Skeletal muscle tissue (tissue), 4 donors: Measurements from ENCODE around the gene ZNF77. TPM values are rescaled to one million over a fixed set of nuclear protein-coding genes. Genes with fewer than 3 reads are reported as not detected.
"Not testable (repeated sequence)": the region's sequence is repeated elsewhere in the genome, so short reads cannot be mapped to it uniquely, and the experiment has no call there.

Experiments used
- H3K27ac ChIP-seq: one replicate; pipeline ENCODE4 v1.7.0; 2013; ENCODE audit warnings: mild to moderate bottlenecking, low read depth, low read length, inconsistent platforms
- H3K27me3 ChIP-seq, 3 donors: one replicate each; pipeline ENCODE4 v1.7.0; 2013; ENCODE audit warnings: low read length in 3 of 3; ENCODE audit not compliant: control insufficient read depth in 3 of 3, insufficient read depth in 3 of 3
- H3K36me3 ChIP-seq, 3 donors: one replicate each; pipeline ENCODE4 v1.7.0; 2013; ENCODE audit warnings: low read length in 3 of 3; ENCODE audit not compliant: control insufficient read depth in 3 of 3, insufficient read depth in 3 of 3
- H3K4me1 ChIP-seq, 3 donors: one replicate each; pipeline ENCODE4 v1.7.0; 2013; ENCODE audit warnings: low read length in 3 of 3, mild to moderate bottlenecking in 3 of 3; ENCODE audit not compliant: control insufficient read depth in 3 of 3, insufficient read depth in 3 of 3
- H3K4me3 ChIP-seq, 3 donors: one replicate each; pipeline ENCODE4 v1.7.0; 2013; ENCODE audit warnings: low read length in 3 of 3
- H3K9ac ChIP-seq, 3 donors: one replicate each; pipeline ENCODE4 v1.7.0; 2013; ENCODE audit warnings: low read length in 3 of 3, mild to moderate bottlenecking in 3 of 3, moderate library complexity in 2 of 3, low read depth in 1 of 3
- H3K9me3 ChIP-seq, 3 donors: one replicate each; pipeline ENCODE4 v1.7.0; 2013; ENCODE audit warnings: low read length in 3 of 3; ENCODE audit not compliant: control insufficient read depth in 3 of 3
- total RNA-seq: library from RNA; depleted of rRNA; stranded (reverse); fragments of >200 nt; gene quantifications from one replicate; pipeline ENCODE4 v1.2.3, GENCODE V29; 2014
- donor health status: Osteomylitis.

ZNF77 gene
- total RNA-seq, 1 donor from 2014 or later = 8.4 TPM

DNA sequence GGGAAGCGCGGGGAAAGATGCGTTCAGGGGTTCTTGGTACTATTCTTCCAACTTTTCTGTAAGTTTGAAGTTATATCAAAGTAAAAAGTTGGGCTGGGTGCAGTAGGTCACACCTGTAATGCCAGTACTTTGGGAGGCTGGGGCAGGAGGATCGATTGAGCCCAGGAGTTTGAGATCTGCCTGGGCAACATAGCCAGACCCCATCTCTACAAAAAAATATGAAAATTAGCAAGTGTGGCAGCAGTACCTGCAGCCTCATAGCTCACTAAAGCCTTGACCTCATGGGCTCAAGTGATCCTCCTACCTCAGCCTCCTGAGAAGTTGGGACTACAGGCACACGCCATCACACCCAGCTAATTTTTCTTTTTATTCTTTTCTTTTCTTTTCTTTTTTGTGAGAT, 12.4 kb upstream of the ZNF77 start:
- no peak overlapping the region for H3K4me3 ChIP-seq
- H3K9ac ChIP-seq = no peak overlapping the region
- H3K27ac ChIP-seq = no peak overlapping the region
- peaks cover 0 to under 1% (median 0%) of the 10 kb centered on the region in 3 donors for H3K4me1 ChIP-seq
- H3K27me3 ChIP-seq = no peaks in the 10 kb centered on the region
- no peaks in the 10 kb centered on the region for H3K36me3 ChIP-seq
- no peaks in the 10 kb centered on the region for H3K9me3 ChIP-seq

DNA sequence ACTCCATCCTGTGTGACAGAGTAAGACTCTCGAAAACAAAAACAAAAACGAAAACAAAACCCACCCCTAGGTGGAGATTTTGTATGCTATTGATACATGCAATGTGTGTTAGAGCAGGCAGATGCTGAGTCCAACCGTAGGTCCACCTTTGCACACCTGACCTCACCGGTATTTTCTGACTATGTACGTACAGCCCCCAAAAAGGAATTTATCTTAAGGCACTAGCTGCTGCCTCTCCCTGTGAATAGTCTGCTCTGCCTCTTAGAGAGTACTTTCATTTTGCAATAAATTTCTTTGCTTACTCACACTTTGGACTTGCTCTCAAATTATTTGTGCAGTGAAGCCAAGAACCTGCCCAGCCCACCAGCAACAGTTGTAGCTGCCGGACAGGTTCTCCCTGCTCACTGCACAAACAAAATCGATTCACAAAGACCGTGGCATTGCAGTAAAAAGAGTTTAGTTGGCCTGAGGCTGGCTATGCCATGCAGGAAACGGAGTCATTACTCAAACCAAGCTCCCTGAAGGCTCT, 8.2 kb upstream of the ZNF77 start:
- Histone ChIP-seq H3K9me3 (no peaks in the 10 kb centered on the region), H3K9ac (peak overlapping the region in 1 of 3 donors; percentile 38), H3K27me3 (no peaks in the 10 kb centered on the region), H3K4me1 (peaks cover 10 to 16% (median 11%) of the 10 kb centered on the region in 3 donors), H3K4me3 (no peak overlapping the region), H3K27ac (no peak overlapping the region), H3K36me3 (no peaks in the 10 kb centered on the region)

DNA sequence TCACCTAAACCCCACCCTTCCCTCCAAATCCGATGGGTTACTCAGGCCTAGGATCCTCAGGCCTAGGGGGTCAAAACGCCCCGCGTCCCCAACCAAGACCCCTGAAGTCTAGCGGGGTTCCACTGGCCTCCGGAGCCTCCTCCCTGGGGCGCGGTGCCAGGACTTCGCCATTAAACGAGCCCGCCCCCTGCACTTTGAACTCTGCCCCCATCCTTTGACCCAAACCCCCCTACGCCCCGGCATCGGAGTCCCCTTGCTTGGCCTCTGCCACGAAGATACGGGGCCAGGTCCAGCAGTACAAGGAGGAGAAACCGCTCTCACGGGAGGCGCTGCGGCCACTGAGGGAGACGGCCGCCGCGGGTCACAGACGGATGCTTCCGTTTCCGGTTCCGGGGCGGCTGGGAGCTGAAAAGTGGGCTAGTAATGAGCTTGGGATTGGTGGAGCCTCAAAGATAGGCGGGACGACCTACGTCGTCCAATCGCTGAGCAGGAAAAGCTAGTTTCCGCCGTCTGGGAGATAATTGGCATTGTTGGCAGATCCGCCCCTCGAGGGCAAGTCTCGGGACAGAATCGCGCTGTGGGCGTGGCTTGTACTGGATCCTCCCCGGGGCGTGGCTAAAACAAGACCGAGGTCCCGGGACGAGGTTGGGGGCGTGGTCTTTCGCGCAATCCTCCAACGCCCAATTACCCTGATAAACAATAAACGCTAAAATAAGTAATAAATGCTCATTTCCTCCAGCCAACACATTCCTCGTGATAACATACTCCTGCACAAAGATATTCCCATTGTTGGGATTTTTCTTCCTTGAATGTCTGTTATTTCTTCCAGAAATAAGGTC, 5.7 kb upstream of the ZNF77 start:
- Histone ChIP-seq H3K4me1 (peaks cover 11 to 17% (median 12%) of the 10 kb centered on the region in 3 donors), H3K4me3 (peak overlapping the region; percentile 92 to 98 (median 94)), H3K36me3 (no peaks in the 10 kb centered on the region), H3K9me3 (no peaks in the 10 kb centered on the region), H3K27ac (peak overlapping the region; percentile 98), H3K9ac (peak overlapping the region; percentile 95 to 99 (median 97)), H3K27me3 (no peaks in the 10 kb centered on the region)

DNA sequence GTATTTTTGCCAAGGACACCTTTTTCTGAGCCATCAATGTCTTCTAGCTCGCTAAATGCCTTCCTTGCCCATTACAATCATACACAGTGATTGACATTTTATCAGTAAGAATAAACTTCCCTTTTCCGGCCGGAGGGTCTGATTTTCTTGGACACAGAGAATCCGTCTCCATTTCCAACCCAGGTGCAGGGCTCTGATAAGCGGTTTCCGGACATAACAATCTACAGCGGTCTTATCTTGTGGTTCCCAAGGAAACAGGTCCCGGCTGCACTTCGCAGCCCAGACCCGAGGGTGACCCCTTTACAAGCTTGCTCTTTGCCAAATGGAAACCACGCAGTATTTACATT, 5.1 kb upstream of the ZNF77 start:
- H3K4me3 ChIP-seq = peak overlapping the region; percentile 92 to 98 (median 94)

DNA sequence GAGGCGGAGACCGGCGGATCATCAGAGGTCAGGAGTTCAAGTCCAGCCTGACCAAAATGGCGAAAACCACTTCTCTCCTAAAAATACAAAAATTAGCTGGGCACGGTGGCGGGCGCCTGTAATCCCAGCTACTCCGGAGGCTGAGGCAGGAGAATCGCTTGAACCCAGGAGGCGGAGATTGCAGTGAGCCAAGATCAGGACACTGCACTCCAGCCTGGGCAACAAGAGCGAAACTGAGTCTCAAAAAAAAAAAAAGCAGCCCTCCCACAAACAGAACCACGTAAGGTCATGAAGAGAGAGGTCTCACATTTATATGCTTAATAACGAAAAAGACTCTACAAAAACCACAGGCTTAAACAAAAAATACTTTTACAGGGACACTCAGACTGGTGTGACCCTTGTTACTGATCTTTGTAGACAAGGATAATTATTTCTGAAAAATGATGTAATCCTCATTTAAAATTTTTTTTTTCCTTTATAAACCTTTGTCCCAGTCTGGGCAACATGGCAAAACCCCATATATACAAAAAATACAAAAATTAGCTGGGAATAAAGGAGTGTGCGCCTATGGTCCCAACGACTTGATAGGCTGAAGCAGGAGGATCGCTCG, 909 bp upstream of the ZNF77 start:
- H3K9ac ChIP-seq = peak overlapping the region; percentile 76 to 91 (median 84)
- peaks cover 18 to 29% (median 22%) of the 10 kb centered on the region in 3 donors for H3K4me1 ChIP-seq
- no peaks in the 10 kb centered on the region for H3K9me3 ChIP-seq
- H3K27ac ChIP-seq = peak overlapping the region; percentile 84
- H3K36me3 ChIP-seq = no peaks in the 10 kb centered on the region
- no peaks in the 10 kb centered on the region for H3K27me3 ChIP-seq
- peak overlapping the region; percentile 81 to 94 (median 83) for H3K4me3 ChIP-seq

More for the DNA sequence above, 5.1 kb upstream of the ZNF77 start:
- Histone ChIP-seq H3K9ac (peak overlapping the region; percentile 95 to 99 (median 97)), H3K4me1 (peaks cover 11 to 22% (median 16%) of the 10 kb centered on the region in 3 donors), H3K9me3 (no peaks in the 10 kb centered on the region), H3K27me3 (no peaks in the 10 kb centered on the region), H3K27ac (peak overlapping the region; percentile 98), H3K36me3 (no peaks in the 10 kb centered on the region)

DNA sequence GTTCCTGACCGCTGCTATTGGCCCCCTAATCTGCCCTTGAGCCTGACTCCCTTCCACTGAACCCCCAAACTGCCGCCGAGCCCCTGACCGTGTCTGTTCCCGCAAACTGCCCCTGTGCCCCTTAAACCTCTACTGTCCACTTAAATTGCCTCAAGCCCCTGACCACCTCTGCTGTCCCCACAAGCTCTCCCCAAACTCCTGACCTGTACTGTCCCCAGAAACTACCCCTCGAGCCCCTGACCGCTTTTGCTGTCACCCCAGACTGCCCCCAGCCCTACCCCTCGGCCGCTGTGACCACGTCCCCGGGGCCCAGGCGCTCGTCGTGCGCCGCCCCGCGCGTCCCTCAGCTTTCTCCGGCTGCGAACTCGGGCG, 382 bp downstream of the ZNF77 start:
- Histone ChIP-seq H3K27ac (peak overlapping the region; percentile 84), H3K4me1 (peaks cover 12 to 20% (median 17%) of the 10 kb centered on the region in 3 donors), H3K36me3 (peaks cover 2 to 5% (median 3%) of the 10 kb centered on the region in 3 donors), H3K27me3 (no peaks in the 10 kb centered on the region), H3K4me3 (peak overlapping the region; percentile 81 to 94 (median 83)), H3K9me3 (no peaks in the 10 kb centered on the region), H3K9ac (peak overlapping the region; percentile 86 to 91 (median 89))

DNA sequence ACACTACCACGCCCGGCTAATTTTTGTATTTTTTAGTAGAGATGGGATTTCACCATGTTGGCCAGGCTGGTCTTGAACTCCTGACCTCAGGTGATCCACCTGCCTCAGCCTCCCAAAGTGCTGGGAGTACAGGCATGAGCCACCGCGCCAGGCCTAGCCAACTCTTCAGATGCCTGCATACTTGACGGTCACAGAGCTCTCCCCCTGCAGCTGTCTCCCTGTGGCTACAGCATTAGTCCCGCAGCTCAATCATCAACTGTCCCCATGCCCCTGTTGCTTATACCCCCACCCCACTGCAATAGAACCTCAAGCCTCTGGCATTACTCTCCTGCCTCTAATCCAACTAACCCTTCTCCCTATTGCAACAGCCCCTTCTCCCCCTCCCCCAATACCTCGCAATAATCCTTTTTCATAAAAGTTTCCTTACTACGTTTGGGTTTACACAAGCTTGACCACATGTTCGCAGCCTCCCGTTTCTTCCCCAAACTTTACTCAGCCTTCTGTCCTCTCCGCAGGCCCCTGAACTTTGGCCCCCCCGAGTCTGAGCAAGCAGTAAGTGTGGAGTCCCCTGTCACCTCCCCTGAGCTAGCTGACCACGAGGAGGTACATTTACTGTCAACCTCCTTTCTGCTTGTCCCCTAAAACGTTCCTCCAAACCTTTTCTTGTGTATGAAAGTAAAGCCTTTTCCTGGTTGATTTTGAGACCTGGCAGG, 1.7 kb downstream of the ZNF77 start:
- peaks cover 6 to 15% (median 11%) of the 10 kb centered on the region in 3 donors for H3K36me3 ChIP-seq
- no peak overlapping the region for H3K27ac ChIP-seq
- no peak overlapping the region for H3K4me3 ChIP-seq

DNA sequence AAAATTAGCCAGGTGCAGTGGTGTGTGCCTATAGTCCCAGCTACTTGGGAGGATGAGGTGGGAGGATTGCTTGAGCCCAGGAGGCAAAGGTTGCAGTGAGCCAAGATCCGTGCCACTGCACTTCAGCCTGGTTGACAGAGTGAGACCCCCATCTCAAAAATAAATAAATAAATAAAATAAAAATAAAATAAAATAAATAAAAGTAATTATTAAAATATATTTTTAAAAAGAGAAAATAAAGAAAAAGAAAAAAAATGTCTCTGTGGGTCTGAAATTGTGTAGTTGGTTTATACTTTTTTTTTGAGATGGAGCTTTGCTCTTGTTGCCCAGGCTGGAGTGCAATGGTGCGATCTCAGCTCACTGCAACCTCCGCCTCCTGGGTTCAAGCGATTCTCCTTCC, 8.9 kb downstream of the ZNF77 start:
- not testable (repeated sequence) for H3K4me1 ChIP-seq, H3K4me3 ChIP-seq, H3K27me3 ChIP-seq, H3K9ac ChIP-seq, H3K27ac ChIP-seq
- H3K36me3 ChIP-seq = peaks cover 43 to 61% (median 54%) of the 10 kb centered on the region in 3 donors
- peaks cover 13 to 24% (median 24%) of the 10 kb centered on the region in 3 donors for H3K9me3 ChIP-seq

More for the DNA sequence above, 1.7 kb downstream of the ZNF77 start:
- Histone ChIP-seq H3K4me1 (peaks cover 7 to 14% (median 12%) of the 10 kb centered on the region in 3 donors), H3K9me3 (no peaks in the 10 kb centered on the region), H3K9ac (no peak overlapping the region), H3K27me3 (no peaks in the 10 kb centered on the region)

DNA sequence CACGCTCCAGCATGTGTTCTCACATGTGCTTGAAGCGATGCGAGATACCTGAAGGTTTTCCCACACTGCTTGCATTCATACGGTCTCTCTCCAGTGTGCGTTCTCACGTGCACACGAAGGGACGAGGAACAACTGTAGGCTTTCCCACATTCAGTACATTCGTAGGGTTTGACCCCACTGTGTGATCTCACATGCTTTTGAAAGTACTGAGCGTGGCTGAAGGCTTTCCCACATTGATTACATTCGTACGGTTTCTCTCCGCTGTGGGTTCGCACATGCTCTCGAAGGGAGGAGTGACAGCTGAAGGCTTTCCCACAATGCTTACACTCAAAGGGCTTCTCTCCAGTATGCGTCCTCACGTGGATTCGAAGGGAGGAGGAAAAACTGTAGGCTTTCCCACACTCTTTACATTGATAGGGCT, 11.3 kb downstream of the ZNF77 start:
- H3K9me3 ChIP-seq = peaks cover 16 to 27% (median 24%) of the 10 kb centered on the region in 3 donors

More for the DNA sequence above, 11.3 kb downstream of the ZNF77 start:
- peak overlapping the region; percentile 18 to 36 (median 22) for H3K4me3 ChIP-seq
- H3K36me3 ChIP-seq = peaks cover 41 to 50% (median 48%) of the 10 kb centered on the region in 3 donors
- no peak overlapping the region for H3K27ac ChIP-seq
- H3K27me3 ChIP-seq = no peaks in the 10 kb centered on the region
- H3K9ac ChIP-seq = no peak overlapping the region
- no peaks in the 10 kb centered on the region for H3K4me1 ChIP-seq
